Pancreas (tissue), 10 donors: ENCODE data around the gene BANF2. TPM values are rescaled to one million over a fixed set of nuclear protein-coding genes. Genes with fewer than 3 reads are reported as not detected.

Source experiments
- ATAC-seq, 4 donors: fragments of 200-7000 bp; cut with Tn5 transposase; one replicate each; pipeline versions ENCODE4 v1.8.0 to v1.9.1; 2020; ENCODE audit warnings: mild to moderate bottlenecking in 4 of 4, moderate library complexity in 4 of 4
- DNase-seq, 6 donors: peaks; one replicate each; pipeline ENCODE4 v3.0.0-alpha.2; 2020
- FAIRE-seq: peaks from 2 replicates; lab custom pipeline; 2012; peaks lifted over from hg19 to GRCh38; lab: Jason Lieb, UNC
- H3K27ac ChIP-seq, 4 donors: fragments of 200-600 bp; sonication (generic); 1 replicate in 3 of 4; 2 replicates in 1 of 4; pipeline versions ENCODE4 v1.5.0 to v1.8.0; 2020
- H3K27me3 ChIP-seq, 4 donors: fragments of 200-600 bp; one replicate each; pipeline ENCODE4 v1.8.0; 2021
- H3K36me3 ChIP-seq, 3 donors: fragments of 200-600 bp; sonication (generic) in 1 of 3; one replicate each; pipeline versions ENCODE4 v1.5.0 to v1.8.0; 2020 to 2021
- H3K4me1 ChIP-seq, 3 donors: fragments of 200-600 bp; one replicate each; pipeline ENCODE4 v1.8.0; 2021
- H3K4me3 ChIP-seq, 4 donors: fragments of 200-600 bp; sonication (generic) in 2 of 4; one replicate each; pipeline versions ENCODE4 v1.5.0 to v1.8.0; 2020 to 2021
- H3K9me3 ChIP-seq, 4 donors: fragments of 200-600 bp; one replicate each; pipeline ENCODE4 v1.8.0; 2021
- CTCF ChIP-seq, 4 donors: fragments of 200-600 bp; sonication (generic) in 3 of 4; IDR thresholded peaks; one replicate each; pipeline versions ENCODE4 v1.5.0 to v1.8.0; 2021; ENCODE audit warnings: antibody characterized with exemption in 4 of 4
- WGBS, 2 donors: extraction: QIAGEN DNeasy Blood & Tissue Kit; methylation state at CpG; one replicate each; pipeline ENCODE4 v1.1.7; 2013; 5-methylcytosine and 5-hydroxymethylcytosine counted together
- intact Hi-C, 3 donors: fragments of 100-400 bp; cut with DNase I; formaldehyde crosslinking; loops; one replicate each; pipeline versions ENCODE4 v1.11.1 to v1.14.2; 2022
- polyA plus RNA-seq, 2 donors: library from polyadenylated mRNA; stranded (reverse); fragments of 200-250 nt; gene quantifications; one replicate each; pipeline ENCODE4 v1.2.3, GENCODE V29; 2013
- total RNA-seq, 6 donors: library from RNA; stranded (reverse); fragmentation: NEBNext Ultra II Directional in 4 of 6; extraction: Animal tissue kit (Norgen Biotek cat#: 25700) in 4 of 6; gene quantifications; one replicate each; pipeline versions ENCODE4 v1.2.1 to v1.2.4, GENCODE V29; 2021 to 2023
- donor health status: healthy with polysubstance abuse.
- donor health status: DM: no; HTN: no; CAD: no; lungs with moderate emphysema.
- donor health status: DM: no; HTN: no; CAD: no.
- donor health status: control.
- donor health status: control.
- donor health status: Bipolar disorder and iron deficiency.
- donor health status: DM: yes; HTN: yes; CAD: no.
- donor health status: DM: no; HTN: no; CAD: no.
- donor health status: DM: no; HTN: no; CAD: no.
- donor health status: DM: yes; HTN: yes; CAD: no.

BANF2 gene
- total and polyA plus RNA-seq, 8 donors, result 0.59 to 6.4 (median 1.5) TPM

- no peaks in the 10 kb centered on the region for H3K27me3 ChIP-seq
- H3K4me1 ChIP-seq, result peaks cover 43 to 69% (median 57%) of the 10 kb centered on the region in 3 donors
- intact Hi-C loops, result no loop called here
- no peak overlapping the region for H3K4me3 ChIP-seq
- no peak for FAIRE-seq
- H3K27ac ChIP-seq, result peak overlapping the region in 1 of 4 donors; percentile 24
- H3K36me3 ChIP-seq, result peaks cover 0 to 16% (median 0%) of the 10 kb centered on the region in 3 donors
- 47 to 49% methylated on average over 7 of the region's 7 CpGs for WGBS, 2 donors
- TF ChIP-seq CTCF (IDR thresholded peaks at IDR 0.05), result no peak
- peak in 1 of 6 donors; percentile 11 for DNase-seq
- no peak for ATAC-seq
- H3K9me3 ChIP-seq, result no peaks in the 10 kb centered on the region
These were observed 26.7 kb upstream of the BANF2 start for GRCh38 chr20:17673084-17673483.

GRCh38 chr20:17674722-17675518 lies 24.8 kb upstream of the BANF2 start:
- ATAC-seq (no peak), FAIRE-seq (no peak), DNase-seq (peak in 1 of 6 donors; percentile 23)
- no peak for TF ChIP-seq CTCF (IDR thresholded peaks at IDR 0.05)
- Histone ChIP-seq H3K4me1 (peaks cover 57 to 78% (median 58%) of the 10 kb centered on the region in 3 donors), H3K36me3 (peaks cover 0 to 16% (median 0%) of the 10 kb centered on the region in 3 donors), H3K27me3 (no peaks in the 10 kb centered on the region), H3K9me3 (no peaks in the 10 kb centered on the region), H3K27ac (no peak overlapping the region), H3K4me3 (no peak overlapping the region)
- intact Hi-C loops, result no loop called here
- WGBS, 2 donors, result 33% methylated on average over 9 of the region's 9 CpGs

- intact Hi-C loops, result no loop called here
- ATAC-seq (no peak), FAIRE-seq (no peak), DNase-seq (peak in 1 of 6 donors; percentile 12)
- WGBS, 2 donors, result 38 to 40% methylated on average over 13 of the region's 13 CpGs
- Histone ChIP-seq H3K27ac (peak overlapping the region in 3 of 4 donors; percentile 32 to 96 (median 35)), H3K9me3 (no peaks in the 10 kb centered on the region), H3K36me3 (peaks cover 0 to 16% (median 0%) of the 10 kb centered on the region in 3 donors), H3K4me3 (peak overlapping the region in 1 of 4 donors; percentile 8), H3K27me3 (no peaks in the 10 kb centered on the region), H3K4me1 (peaks cover 55 to 70% (median 57%) of the 10 kb centered on the region in 3 donors)
- no peak for TF ChIP-seq CTCF (IDR thresholded peaks at IDR 0.05)
These were observed 24.0 kb upstream of the BANF2 start for GRCh38 chr20:17675519-17676377.

- no peaks in the 10 kb centered on the region for H3K27me3 ChIP-seq
- no peak for TF ChIP-seq CTCF (IDR thresholded peaks at IDR 0.05)
- FAIRE-seq (no peak), DNase-seq (peak in 1 of 6 donors; percentile 10), ATAC-seq (no peak)
- intact Hi-C loops, result no loop called here
- peak overlapping the region; percentile 30 to 96 (median 34) for H3K27ac ChIP-seq
- H3K36me3 ChIP-seq, result peaks cover 0 to 16% (median 0%) of the 10 kb centered on the region in 3 donors
- no peaks in the 10 kb centered on the region for H3K9me3 ChIP-seq
- WGBS, 2 donors, result 30 to 41% methylated on average over 4 of the region's 4 CpGs
- no peak overlapping the region for H3K4me3 ChIP-seq
- H3K4me1 ChIP-seq, result peaks cover 50 to 69% (median 53%) of the 10 kb centered on the region in 3 donors
These were observed 23.4 kb upstream of the BANF2 start for GRCh38 chr20:17676378-17676759.
